ENCODE results near the gene HBEGF. TPM values are rescaled to one million over a fixed set of nuclear protein-coding genes. Genes with fewer than 3 reads are reported as not detected.

HBEGF gene
- total RNA-seq, 1 donor from 2014 or later: 257 TPM

DNA sequence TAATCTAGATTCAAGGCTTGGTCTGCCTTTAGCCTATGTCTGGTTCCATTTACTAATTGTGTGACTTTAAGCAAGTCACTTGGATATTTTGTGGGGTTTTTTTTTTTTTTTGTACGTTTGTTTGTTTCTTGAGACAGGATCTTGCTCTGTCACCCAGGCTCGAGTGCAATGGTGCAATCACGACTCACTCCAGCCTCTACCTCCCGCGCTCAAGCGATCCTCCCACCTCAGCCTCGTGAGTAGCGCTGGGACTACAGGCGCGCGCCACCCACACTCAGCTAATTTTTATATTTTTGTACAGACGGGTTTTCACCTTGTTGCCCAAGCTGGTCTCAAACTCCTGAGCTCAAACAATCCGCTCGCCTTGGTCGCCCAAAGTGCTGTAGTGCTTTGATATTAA lies 42.4 kb downstream of the HBEGF start:
- peak overlapping the region; percentile 69 for H3K27ac Mint-ChIP-seq (ENCODE audit: unreplicated experiment)
- Histone ChIP-seq H3K36me3 (ENCODE audit: insufficient read depth, low read length) (no peaks in the 10 kb centered on the region), H3K9ac (ENCODE audit: low read length) (no peak overlapping the region), H3K27me3 (ENCODE audit: insufficient read depth, low read length) (no peaks in the 10 kb centered on the region), H3K4me3 (ENCODE audit: insufficient read depth, low read depth, low read length) (no peak overlapping the region), H3K79me2 (ENCODE audit: insufficient read depth, low read length) (peaks cover 38% of the 10 kb centered on the region), H4K20me1 (ENCODE audit: insufficient read depth, low read length) (no peaks in the 10 kb centered on the region), H3K9me3 (ENCODE audit: insufficient read depth, low read depth, low read length) (no peaks in the 10 kb centered on the region), H3K27ac (ENCODE audit: low read depth, low read length) (no peak overlapping the region), H3K4me1 (ENCODE audit: insufficient read depth, low read length) (peaks cover 24% of the 10 kb centered on the region), H2AFZ (ENCODE audit: low read depth, low read length) (no peak overlapping the region), H3K4me2 (ENCODE audit: low read length) (no peak overlapping the region)
- no peak for DNase-seq (ENCODE audit: low read depth)
- H3K36me3 Mint-ChIP-seq (ENCODE audit: low read depth, unreplicated experiment): peaks cover 6% of the 10 kb centered on the region
- H3K4me3 Mint-ChIP-seq (ENCODE audit: unreplicated experiment): no peak overlapping the region
- no peaks in the 10 kb centered on the region for H3K27me3 Mint-ChIP-seq (ENCODE audit: low read depth, unreplicated experiment)
- TF ChIP-seq, protein P1, sequence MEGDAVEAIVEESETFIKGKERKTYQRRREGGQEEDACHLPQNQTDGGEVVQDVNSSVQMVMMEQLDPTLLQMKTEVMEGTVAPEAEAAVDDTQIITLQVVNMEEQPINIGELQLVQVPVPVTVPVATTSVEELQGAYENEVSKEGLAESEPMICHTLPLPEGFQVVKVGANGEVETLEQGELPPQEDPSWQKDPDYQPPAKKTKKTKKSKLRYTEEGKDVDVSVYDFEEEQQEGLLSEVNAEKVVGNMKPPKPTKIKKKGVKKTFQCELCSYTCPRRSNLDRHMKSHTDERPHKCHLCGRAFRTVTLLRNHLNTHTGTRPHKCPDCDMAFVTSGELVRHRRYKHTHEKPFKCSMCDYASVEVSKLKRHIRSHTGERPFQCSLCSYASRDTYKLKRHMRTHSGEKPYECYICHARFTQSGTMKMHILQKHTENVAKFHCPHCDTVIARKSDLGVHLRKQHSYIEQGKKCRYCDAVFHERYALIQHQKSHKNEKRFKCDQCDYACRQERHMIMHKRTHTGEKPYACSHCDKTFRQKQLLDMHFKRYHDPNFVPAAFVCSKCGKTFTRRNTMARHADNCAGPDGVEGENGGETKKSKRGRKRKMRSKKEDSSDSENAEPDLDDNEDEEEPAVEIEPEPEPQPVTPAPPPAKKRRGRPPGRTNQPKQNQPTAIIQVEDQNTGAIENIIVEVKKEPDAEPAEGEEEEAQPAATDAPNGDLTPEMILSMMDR (IDR thresholded peaks at IDR 0.05; ENCODE audit: insufficient read depth, low read depth, low read length): no peak
- no peak for TF ChIP-seq EZH2 (IDR thresholded peaks at IDR 0.05; ENCODE audit: insufficient read depth, low read length)
- no peaks in the 10 kb centered on the region for H3K9me3 Mint-ChIP-seq (ENCODE audit: unreplicated experiment)
- no peak for FAIRE-seq
- H3K4me1 Mint-ChIP-seq (ENCODE audit: low read depth, unreplicated experiment): peaks cover 22% of the 10 kb centered on the region

DNA sequence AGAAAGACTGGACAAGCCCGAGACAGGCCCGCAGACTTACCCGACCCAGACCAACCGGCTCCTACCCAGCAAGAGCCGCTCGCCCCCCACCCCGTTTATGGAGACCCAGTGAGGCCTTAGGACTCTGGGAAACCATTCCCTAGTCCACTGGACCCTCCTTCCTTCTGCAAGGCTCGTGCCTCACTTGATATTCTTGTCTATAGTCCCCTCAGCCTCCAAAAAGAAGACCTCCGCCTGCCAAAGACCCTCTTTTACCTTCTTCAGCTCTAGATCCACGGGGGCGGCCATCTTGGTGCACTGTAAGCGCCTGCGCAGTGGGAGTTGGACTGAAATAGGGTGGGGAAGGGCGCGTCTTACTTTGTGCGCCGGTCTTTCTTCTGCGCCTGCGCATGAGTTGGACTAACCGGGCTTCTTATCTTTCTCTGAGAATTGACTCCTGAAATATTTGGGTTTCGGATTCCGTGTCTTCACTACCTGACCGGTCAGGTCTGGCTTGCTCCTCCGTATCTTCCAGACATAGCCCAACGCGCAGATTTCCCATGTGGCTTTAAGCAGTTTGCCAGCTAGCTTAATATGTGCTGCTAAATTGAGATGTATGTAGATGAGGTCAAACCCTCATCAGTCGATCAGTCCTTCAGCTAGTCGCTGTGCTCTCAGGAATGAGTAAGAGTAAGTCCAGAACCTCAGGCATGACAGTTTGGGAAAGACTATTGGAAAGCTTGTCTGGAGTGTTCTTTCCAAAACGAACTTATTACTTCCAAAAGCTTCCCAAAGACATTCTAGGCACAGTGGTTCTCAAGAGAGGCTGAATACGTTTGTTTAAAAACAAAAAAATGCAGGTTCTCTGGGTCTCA lies 43.4 kb downstream of the HBEGF start, which contains the start of gene PFDN1:
Gene PFDN1, minus strand, starts transcription at position 316 of the 854 bp plus-strand sequence. Its CDS starts 28 bp downstream, at position 288.
- peaks cover 40% of the 10 kb centered on the region for H3K79me2 ChIP-seq (ENCODE audit: insufficient read depth, low read length)
- H3K36me3 ChIP-seq (ENCODE audit: insufficient read depth, low read length): no peaks in the 10 kb centered on the region
- no peaks in the 10 kb centered on the region for H3K9me3 Mint-ChIP-seq (ENCODE audit: unreplicated experiment)
- peak within 1 kb of the TSS; percentile 95 for H3K4me2 ChIP-seq (ENCODE audit: low read length)
- H3K27me3 ChIP-seq (ENCODE audit: insufficient read depth, low read length): no peaks in the 10 kb centered on the region
- DNase-seq (ENCODE audit: low read depth): peak; percentile 84
- peak within 1 kb of the TSS; percentile 98 for H2AFZ ChIP-seq (ENCODE audit: low read depth, low read length)
- TF ChIP-seq EZH2 (IDR thresholded peaks at IDR 0.05; ENCODE audit: insufficient read depth, low read length): no peak
- TF ChIP-seq, protein P1 (IDR thresholded peaks at IDR 0.05; ENCODE audit: insufficient read depth, low read depth, low read length): no peak
- H3K4me3 Mint-ChIP-seq (ENCODE audit: unreplicated experiment): peak within 1 kb of the TSS; percentile 99
- H3K9ac ChIP-seq (ENCODE audit: low read length): peak within 1 kb of the TSS; percentile 99
- peaks cover 33% of the 10 kb centered on the region for H3K4me1 ChIP-seq (ENCODE audit: insufficient read depth, low read length)
- peak within 1 kb of the TSS; percentile 94 for H3K4me3 ChIP-seq (ENCODE audit: insufficient read depth, low read depth, low read length)
- no peaks in the 10 kb centered on the region for H3K27me3 Mint-ChIP-seq (ENCODE audit: low read depth, unreplicated experiment)
- H3K4me1 Mint-ChIP-seq (ENCODE audit: low read depth, unreplicated experiment): peaks cover 30% of the 10 kb centered on the region
- H3K9me3 ChIP-seq (ENCODE audit: insufficient read depth, low read depth, low read length): no peaks in the 10 kb centered on the region
- H3K27ac ChIP-seq (ENCODE audit: low read depth, low read length): peak within 1 kb of the TSS; percentile 99
- no peaks in the 10 kb centered on the region for H4K20me1 ChIP-seq (ENCODE audit: insufficient read depth, low read length)
- H3K27ac Mint-ChIP-seq (ENCODE audit: unreplicated experiment): peak within 1 kb of the TSS; percentile 100
- FAIRE-seq: peak; percentile 37
- peaks cover 8% of the 10 kb centered on the region for H3K36me3 Mint-ChIP-seq (ENCODE audit: low read depth, unreplicated experiment)

DNA sequence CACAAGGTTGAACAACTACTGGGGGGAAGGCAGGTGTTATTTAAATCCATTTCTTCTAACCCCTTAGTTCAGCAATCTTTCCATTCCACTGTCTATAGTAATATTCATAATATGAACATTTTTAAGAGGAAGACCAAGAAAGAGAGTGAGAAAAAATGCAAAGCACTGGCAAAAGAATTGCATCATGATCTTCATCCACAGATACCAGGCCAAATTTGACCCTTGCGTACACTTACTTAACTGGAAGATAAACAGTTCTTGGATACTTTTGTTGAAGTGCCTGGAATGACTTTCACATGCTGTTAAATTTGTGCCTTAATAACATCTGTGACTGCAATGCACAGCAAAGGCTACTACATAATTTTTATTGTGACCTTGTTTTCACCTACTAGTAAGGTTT lies 45.3 kb downstream of the HBEGF start:
- no peaks in the 10 kb centered on the region for H4K20me1 ChIP-seq (ENCODE audit: insufficient read depth, low read length)
- H3K27ac ChIP-seq (ENCODE audit: low read depth, low read length): peak overlapping the region; percentile 20
- Mint-ChIP-seq H3K9me3 (ENCODE audit: unreplicated experiment) (no peaks in the 10 kb centered on the region), H3K27ac (ENCODE audit: unreplicated experiment) (peak overlapping the region; percentile 100), H3K4me3 (ENCODE audit: unreplicated experiment) (peak overlapping the region; percentile 99), H3K4me1 (ENCODE audit: low read depth, unreplicated experiment) (peaks cover 46% of the 10 kb centered on the region), H3K36me3 (ENCODE audit: low read depth, unreplicated experiment) (peaks cover 8% of the 10 kb centered on the region), H3K27me3 (ENCODE audit: low read depth, unreplicated experiment) (no peaks in the 10 kb centered on the region)
- H3K9ac ChIP-seq (ENCODE audit: low read length): peak overlapping the region; percentile 99
- peak overlapping the region; percentile 95 for H3K4me2 ChIP-seq (ENCODE audit: low read length)
- no peak for TF ChIP-seq EZH2 (IDR thresholded peaks at IDR 0.05; ENCODE audit: insufficient read depth, low read length)
- TF ChIP-seq, protein P1 (IDR thresholded peaks at IDR 0.05; ENCODE audit: insufficient read depth, low read depth, low read length): no peak
- DNase-seq (ENCODE audit: low read depth): no peak
- no peak overlapping the region for H2AFZ ChIP-seq (ENCODE audit: low read depth, low read length)
- no peaks in the 10 kb centered on the region for H3K9me3 ChIP-seq (ENCODE audit: insufficient read depth, low read depth, low read length)
- FAIRE-seq: no peak
- peaks cover 58% of the 10 kb centered on the region for H3K79me2 ChIP-seq (ENCODE audit: insufficient read depth, low read length)
- H3K4me3 ChIP-seq (ENCODE audit: insufficient read depth, low read depth, low read length): no peak overlapping the region
- peaks cover 51% of the 10 kb centered on the region for H3K4me1 ChIP-seq (ENCODE audit: insufficient read depth, low read length)
- H3K36me3 ChIP-seq (ENCODE audit: insufficient read depth, low read length): no peaks in the 10 kb centered on the region
- H3K27me3 ChIP-seq (ENCODE audit: insufficient read depth, low read length): no peaks in the 10 kb centered on the region

Data from astrocyte (in vitro differentiated cells and primary cell).